Skeletal muscle tissue (tissue), 4 donors: ENCODE results near the gene COX14. TPM values are rescaled to one million over a fixed set of nuclear protein-coding genes. Genes with fewer than 3 reads are reported as not detected.

Source experiments
- H3K27ac ChIP-seq: one replicate; pipeline ENCODE4 v1.7.0; 2013; ENCODE audit warnings: mild to moderate bottlenecking, low read depth, low read length, inconsistent platforms
- H3K27me3 ChIP-seq, 3 donors: one replicate each; pipeline ENCODE4 v1.7.0; 2013; ENCODE audit warnings: low read length in 3 of 3; ENCODE audit not compliant: control insufficient read depth in 3 of 3, insufficient read depth in 3 of 3
- H3K36me3 ChIP-seq, 3 donors: one replicate each; pipeline ENCODE4 v1.7.0; 2013; ENCODE audit warnings: low read length in 3 of 3; ENCODE audit not compliant: control insufficient read depth in 3 of 3, insufficient read depth in 3 of 3
- H3K4me1 ChIP-seq, 3 donors: one replicate each; pipeline ENCODE4 v1.7.0; 2013; ENCODE audit warnings: low read length in 3 of 3, mild to moderate bottlenecking in 3 of 3; ENCODE audit not compliant: control insufficient read depth in 3 of 3, insufficient read depth in 3 of 3
- H3K4me3 ChIP-seq, 3 donors: one replicate each; pipeline ENCODE4 v1.7.0; 2013; ENCODE audit warnings: low read length in 3 of 3
- H3K9ac ChIP-seq, 3 donors: one replicate each; pipeline ENCODE4 v1.7.0; 2013; ENCODE audit warnings: low read length in 3 of 3, mild to moderate bottlenecking in 3 of 3, moderate library complexity in 2 of 3, low read depth in 1 of 3
- H3K9me3 ChIP-seq, 3 donors: one replicate each; pipeline ENCODE4 v1.7.0; 2013; ENCODE audit warnings: low read length in 3 of 3; ENCODE audit not compliant: control insufficient read depth in 3 of 3
- total RNA-seq: library from RNA; depleted of rRNA; stranded (reverse); fragments of >200 nt; gene quantifications from one replicate; pipeline ENCODE4 v1.2.3, GENCODE V29; 2014
- donor health status: Osteomylitis.

The COX14 gene
- total RNA-seq, 1 donor from 2014 or later = 37.1 TPM

DNA sequence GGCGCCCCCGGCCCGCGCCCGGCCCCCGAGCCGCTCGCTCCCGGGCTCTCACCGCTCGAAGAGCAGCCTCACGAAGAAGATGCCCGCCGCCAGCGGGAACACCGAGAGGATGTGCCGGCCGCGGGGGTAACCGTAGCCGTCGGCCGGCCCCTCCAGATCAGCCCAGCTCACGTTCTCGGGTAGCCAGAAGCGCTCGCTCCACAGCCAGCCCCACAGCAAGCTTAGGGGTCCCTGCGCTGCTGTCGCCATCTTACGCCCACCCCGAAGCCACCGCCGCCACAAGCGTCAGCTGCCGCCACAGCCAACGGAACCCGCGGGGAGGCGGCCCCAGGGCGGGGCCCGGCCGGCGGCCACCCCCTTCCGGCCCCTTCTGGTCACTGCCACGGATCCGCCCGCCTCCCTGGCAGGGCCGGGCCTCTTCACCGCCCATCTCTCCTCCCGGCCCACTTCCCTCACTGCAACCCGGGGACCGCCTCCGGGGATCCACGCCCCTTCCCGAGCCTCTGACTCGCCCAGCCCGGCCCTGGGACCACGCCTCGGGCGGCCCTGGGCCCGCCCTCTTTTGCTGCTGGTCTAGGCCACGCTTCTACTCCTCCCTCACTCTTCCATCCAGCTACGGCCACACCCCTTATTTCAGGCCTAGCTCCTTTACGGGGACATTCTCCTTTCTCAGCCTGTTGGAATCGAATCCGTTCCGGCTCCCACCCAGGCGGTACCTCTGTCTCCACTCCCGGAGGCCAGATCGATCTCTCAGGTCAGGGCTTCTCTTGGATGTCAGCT lies 55.2 kb downstream of the COX14 start, which contains the start of gene CERS5:
TSS of gene CERS5 (minus strand) at position 321 of the 780 bp plus-strand sequence. CDS start at position 249, 72 bp downstream.
- H3K36me3 ChIP-seq = no peaks in the 10 kb centered on the region
- no peaks in the 10 kb centered on the region for H3K9me3 ChIP-seq
- H3K27ac ChIP-seq = peak within 1 kb of the TSS; percentile 88
- H3K4me3 ChIP-seq = peak within 1 kb of the TSS; percentile 82 to 89 (median 85)
- peak within 1 kb of the TSS; percentile 87 to 93 (median 91) for H3K9ac ChIP-seq
- H3K4me1 ChIP-seq = peaks cover 5 to 11% (median 9%) of the 10 kb centered on the region in 3 donors
- no peaks in the 10 kb centered on the region for H3K27me3 ChIP-seq

Other genes with a start within 250 kb of the COX14 start
- 1.6 TPM for gene FAIM2, start 208.3 kb upstream of the COX14 start, total RNA-seq
- gene AQP2, start 161.5 kb upstream of the COX14 start, total RNA-seq = not detected
- 1.0 TPM for gene AQP5, start 150.4 kb upstream of the COX14 start, total RNA-seq
- gene AQP6, start 139.3 kb upstream of the COX14 start, total RNA-seq = 0.52 TPM
- 23.5 TPM for gene RACGAP1, start 86.7 kb upstream of the COX14 start, total RNA-seq
- gene ASIC1, start 54.6 kb upstream of the COX14 start, total RNA-seq = 2.6 TPM
- 19.3 TPM for gene SMARCD1, start 26.9 kb upstream of the COX14 start, total RNA-seq
- gene GPD1, start 8.2 kb upstream of the COX14 start, total RNA-seq = 104 TPM
- 43.8 TPM for gene CERS5, start 55.1 kb downstream of the COX14 start, total RNA-seq
- 54.3 TPM for gene LIMA1, start 171.3 kb downstream of the COX14 start, total RNA-seq